ENCODE results near the gene GLB1L2.
A peak's percentile ranks its signal among the peaks of the same experiment; 100 is the strongest.

Gene GLB1L2

DNA sequence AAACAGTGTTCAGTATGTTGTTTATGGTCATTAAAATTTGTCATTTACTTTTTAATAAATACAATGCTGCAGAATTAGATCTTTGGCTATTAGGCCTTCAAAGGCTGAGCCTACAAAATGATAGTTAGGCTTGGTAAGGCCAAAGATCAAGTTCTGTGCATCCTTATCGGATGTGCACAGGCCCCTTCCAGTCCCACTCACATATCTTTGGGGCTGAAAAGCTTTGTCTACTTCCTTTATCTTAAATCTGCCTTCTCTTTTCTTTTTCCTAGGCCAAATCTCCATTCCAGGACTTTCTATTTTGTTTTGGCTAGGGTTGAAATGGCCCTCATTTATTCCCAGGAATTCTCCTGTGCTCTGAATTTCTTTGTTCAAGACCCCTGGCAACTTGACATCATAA, 3.4 kb upstream of the GLB1L2 start:
- no peak for DNase-seq

DNA sequence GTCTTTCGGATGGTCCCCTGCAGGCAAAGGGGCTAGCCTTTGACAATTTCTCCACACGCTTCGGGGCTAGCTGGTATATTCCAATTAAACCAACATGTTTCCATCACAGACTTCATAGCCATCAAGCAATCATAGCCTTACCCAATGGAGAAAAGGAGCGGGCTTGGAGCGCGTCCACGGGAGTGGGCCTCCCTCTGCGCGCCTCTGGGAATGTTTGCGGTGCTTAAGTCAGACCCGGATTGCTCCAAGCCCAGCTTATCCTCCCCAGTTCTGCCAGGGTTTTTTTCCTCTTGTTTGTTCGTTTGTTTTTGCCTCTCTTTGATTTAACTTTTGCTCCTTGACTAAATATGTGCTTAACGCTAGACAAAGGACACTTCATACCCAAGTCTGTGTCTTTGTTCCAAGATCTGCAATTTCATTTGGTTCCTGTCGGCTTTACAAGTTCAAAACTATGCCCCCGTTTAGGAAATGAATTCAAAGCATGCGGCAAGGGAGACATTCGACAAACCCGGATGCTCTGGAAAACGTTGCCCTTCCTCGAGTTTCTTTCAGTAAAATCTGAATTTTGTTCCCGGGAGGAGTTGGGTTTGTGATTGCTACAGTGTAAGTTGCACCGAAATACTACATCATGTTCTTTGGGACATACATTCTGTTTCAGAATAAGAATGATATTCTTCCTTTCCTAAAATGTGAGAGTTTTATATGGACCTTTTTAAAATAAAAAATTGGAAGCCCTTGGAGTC, 1.0 kb upstream of the GLB1L2 start:
- DNase-seq: no peak

DNA sequence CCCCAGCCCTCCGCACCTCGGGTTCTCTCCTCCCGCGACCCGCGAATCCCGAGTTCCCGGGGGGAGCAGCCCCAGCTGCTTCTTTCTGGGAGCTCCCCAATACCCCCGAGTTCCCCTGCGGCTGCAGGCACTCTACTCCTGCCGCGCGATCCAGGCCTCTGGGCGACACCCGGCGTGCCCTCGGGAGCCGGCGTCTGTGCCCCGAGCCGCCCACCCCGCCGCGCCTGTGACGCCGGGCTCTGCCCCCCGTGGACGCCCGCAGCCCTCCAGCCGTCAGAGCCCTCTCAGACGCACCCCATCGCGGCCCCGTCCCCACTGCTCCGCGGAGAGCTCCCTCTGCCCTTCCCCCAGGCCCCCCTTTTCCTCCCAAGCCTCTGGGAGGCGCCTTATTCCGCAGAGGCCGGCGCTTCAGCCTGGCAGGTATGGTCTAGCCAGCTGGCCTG, 422 bp downstream of the GLB1L2 start:
- DNase-seq: no peak

DNA sequence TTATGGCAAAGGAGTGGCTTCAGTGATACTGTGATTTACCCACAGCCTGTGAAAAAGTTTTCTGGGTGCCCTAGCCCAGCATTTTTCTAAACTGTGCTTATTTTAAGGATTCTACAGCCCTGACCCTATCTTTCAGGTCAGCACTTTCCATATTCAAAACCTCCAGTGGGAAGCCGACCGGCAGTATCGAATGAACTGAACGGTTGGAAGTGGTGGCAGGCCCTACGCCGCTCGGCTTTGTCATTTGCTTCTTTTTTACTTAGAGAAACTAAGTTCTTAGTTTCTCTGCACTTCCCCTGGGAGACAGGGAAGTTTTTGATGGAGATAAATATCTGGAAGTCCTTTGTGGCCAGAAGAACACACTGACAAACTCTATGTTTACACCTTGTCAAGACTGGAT, 994 bp downstream of the GLB1L2 start:
- DNase-seq: no peak

DNA sequence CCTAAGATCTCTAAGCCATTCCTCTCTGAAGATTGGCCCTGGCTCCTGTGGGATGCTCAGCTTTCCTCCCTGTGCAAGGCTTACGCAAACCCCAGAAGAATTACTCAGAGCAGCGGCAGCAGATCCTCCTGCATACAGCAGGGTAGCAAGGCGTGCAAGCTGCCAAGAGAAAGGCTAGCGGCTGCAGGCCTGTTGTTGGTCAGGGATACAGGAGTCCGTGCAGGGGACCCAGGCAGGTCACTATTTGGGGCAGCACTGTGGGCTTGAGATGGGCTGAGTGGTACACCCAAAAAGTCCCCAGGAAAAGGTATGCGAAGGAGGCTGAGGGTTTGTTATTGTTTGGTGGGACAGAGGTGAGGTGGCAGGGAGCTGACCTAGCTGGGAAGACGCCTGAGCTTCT, 1.5 kb downstream of the GLB1L2 start:
- DNase-seq: no peak

DNA sequence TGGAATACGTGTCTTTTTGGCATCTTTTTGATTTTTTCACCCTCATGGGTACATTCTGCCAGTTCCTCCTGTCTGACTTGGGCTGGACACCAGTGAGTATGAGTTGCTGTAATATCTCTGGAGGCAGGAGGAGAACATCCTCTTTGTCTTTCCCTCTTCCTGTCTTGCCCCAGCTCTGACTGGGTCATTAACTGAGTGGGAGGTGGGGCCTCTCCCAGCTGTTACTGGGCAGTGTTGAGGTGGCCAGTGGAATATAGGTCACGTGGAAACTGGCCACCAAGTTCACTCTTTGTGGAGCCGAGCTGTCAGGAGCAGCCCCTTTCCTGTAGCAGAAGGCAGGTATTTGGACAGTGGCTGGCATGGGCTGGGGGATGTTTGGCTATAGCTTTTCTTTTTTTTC, 2.2 kb downstream of the GLB1L2 start:
- DNase-seq: no peak

DNA sequence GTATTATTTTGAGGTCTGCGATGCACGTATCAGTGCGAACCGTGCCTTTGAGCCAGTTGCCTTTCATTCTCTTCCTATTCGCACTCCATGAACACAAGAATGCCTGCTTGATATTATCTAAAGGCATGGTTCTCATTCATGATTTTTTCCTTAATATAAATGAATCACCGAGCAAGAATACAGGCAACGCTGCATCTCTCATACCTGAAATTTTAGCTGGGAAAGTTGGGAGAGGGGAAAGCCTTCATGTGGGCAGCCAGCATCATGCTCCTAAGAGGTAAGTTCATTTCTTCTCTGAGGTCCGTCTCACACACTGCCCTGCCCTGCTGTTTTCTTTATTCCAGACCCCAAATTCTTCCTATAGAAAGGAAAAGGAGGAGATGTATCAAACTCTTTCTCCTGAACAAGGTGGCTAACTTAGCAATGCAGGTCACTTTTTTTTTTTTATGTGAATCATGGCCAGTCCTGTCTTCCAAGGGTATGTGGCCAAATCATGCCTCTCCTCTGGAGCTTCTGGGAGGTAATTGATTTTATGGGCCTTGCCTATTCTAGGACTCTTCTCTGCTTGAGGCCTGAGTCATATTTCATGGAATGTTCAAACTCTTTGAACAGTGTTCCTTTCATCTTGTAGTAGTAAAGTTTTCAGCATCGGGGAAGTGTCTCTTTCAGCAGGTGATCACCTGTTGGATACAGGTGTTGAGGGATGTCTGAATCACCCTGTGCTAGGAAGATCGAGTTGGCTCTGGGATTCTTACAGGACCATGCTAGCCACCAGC, 3.2 kb downstream of the GLB1L2 start:
- DNase-seq: no peak

DNA sequence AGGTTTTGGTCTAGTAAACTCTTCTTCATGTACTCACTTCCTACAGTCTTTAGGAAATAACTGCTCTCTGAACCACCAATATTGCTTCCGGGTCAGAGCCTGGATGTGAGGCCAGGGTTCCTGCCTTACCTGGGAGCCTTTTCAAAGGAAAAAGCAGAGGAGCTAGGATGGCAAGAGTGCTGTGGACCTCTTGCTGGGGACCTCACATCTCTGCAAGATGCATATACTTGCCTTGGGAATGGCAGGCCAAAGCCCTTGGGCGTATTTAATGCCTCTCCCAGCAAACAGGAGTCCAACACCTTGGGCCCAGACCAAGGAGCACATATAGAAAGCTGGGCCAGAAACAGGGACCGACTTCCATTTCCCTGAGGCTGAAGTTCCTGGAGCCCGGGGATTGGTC, 5.3 kb downstream of the GLB1L2 start:
- no peak for DNase-seq

DNA sequence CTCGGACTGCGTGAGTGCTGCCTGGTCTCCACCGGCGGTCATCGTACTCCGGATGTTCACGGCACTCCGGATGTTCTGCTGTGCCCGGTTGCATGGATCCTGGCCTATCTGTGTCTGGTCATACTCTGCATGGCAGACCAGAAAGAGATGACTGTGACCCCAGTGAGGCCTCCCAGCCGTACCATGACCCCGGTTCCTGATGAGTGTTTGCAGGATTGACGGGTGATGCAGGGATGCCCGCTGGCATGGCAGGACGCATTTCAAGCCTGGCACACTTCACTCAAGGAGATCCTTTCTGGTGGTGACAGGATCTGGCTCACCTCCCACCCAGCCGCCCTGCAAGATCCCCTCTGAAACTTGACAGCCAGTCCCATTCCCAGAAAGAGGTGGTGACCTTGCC, 6.3 kb downstream of the GLB1L2 start:
- no peak for DNase-seq

DNA sequence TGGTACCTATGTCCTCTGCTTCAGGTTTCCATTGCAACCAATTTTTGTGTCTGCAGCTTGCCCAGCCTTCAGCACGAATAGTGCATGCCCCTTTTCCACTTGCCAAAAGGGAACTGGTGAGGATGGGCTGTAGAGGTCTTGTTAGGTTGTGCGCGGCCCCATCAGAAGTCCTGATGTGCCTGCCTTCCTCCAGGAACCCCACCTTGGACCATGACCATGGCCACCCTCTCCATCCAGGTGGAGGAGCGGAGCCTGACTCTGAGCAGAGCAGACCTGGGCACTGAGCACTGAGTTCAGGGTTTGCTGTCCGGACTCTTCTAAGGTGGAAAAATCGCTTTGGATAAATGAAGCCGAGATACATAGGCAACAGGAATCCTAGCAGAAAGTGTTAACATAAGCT, 6.9 kb downstream of the GLB1L2 start:
- DNase-seq: no peak

DNA sequence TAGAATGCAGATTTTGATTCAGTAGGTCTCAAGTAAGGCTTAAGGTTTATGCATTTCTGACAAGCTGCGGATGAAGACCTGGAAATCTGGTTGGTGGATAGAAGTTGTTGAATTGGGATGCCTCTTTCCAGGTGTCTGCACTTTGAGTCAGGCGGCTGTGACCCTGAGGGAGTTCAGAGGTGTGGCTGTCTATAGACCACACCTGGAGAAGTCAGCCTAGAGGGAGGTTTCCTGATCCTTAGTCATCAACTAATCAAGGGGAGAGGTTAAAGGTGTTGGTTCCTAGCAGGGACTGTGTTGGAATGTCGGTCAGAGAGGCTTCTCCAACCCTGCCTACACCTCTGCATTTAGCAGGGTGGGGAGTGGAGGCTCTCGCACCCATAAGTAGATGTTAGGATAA, 8.0 kb downstream of the GLB1L2 start:
- DNase-seq: no peak

DNA sequence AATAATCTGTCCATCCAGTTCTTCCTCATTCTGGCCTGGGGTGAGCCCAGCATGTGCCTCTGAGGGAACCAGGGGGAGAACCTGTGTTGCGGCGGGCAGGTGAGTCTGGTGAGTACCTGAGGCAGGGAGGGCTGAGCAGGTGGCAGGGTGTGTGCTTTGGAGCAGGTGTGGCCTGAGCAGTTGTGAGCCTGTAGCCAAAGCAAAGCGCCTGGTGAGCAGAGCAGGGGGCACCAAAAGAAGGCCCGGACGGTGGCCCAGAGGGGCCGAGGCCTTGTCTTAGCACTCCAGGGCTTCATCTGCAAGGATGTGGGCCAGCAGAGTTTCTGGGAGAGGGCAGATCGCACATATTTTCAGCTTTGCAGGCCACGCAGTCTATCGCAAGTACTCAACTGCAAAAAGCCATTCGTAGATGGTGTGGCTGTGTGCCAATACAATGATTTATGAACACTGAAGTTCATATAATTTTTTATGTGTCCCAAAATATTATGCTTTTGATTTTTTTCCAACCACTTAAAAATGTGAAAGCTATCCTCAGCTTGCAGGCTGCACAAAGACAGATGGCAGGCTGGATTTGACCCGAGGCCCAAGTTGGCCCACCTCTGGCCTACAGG, 8.7 kb downstream of the GLB1L2 start:
- no peak for DNase-seq

DNA sequence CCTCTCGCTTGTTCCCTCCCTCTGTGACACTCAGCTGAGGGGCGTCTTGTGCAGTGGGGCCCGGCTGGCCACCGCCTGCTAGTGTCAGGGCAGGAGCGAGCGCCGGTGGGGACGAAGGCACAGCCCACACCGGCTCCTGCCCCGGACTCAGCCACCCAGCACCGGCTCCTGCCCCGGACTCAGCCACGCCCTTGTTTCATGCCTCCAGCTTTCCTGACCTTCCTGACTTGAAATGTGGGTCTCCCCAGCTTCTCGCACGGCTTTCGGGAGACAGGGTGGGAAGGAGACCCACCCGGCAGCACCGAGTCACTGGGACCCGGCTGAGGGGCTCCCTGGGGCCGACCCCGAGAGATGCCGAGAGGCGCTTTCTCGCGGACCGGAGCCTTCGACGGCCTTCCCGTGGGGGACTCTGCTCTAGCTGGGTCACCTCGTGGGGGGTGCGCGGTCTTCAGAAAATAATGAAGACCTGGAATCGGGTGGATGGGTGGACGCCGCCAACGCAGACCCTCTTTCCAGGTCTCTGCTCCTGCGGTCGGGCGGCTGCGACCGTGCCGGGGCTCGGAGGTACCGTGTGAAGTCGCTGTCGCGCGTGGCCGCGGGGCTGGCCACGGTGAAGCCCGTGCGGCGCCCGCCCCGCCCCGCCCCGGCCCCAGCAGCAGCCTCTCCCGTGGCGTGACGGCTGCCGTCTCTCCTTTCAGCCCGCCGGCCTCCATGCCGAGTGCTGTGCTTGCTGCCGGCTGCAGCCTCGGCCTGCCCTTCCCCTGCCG, 10.2 kb downstream of the GLB1L2 start:
- DNase-seq: no peak

DNA sequence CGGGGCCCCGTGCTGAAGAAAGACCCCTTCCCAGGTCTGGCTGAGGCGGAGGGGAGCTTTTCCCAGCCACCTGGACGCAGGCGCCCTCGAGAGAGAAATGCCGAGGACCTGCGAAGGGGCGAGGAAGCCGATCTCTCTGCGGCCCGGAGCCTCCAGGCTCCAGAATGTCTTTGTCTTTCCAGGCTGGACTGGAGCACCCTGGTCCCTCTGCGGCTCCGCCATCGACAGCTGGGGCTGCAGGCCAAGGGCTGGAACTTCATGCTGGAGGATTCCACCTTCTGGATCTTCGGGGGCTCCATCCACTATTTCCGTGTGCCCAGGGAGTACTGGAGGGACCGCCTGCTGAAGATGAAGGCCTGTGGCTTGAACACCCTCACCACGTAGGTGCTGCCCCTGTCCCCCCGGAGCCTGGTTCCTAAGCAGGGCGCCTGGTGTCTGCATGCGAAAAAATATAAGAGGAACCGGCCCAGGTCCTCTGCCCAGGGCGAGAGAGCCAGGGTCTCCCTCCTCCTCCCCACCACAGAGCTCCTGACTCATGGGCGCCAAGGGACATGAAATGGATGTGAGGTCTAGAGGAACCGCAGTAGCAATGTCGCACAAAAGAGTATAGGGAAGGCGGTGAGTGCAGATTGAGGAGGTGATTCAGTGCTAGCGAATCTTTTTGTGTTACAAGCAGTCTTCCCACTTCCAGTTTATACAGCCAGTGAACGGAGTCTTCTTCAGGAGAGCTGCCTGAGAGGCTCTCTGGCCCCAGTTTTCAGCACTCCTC, 11.0 kb downstream of the GLB1L2 start:
- DNase-seq: no peak

DNA sequence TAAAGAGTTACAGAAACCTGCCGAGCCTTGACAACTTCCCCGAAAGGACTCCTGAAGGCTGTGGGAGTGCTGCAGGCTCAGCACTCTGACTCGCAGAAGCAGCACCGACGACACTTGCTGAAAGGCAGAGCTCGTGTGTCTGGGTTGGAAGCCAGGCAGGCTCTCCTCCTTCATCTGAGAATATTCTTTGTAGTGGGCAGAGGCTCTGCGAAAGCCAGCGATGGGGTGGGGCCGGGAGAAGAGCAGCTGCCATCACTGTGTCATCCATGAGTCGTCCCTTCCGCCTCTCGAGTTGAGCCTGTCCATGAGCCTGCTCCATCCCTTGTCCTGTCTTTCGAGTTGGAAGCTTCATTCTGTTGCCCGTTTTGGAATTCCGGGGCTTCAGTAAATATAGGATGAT, 11.9 kb downstream of the GLB1L2 start:
- no peak for DNase-seq

DNA sequence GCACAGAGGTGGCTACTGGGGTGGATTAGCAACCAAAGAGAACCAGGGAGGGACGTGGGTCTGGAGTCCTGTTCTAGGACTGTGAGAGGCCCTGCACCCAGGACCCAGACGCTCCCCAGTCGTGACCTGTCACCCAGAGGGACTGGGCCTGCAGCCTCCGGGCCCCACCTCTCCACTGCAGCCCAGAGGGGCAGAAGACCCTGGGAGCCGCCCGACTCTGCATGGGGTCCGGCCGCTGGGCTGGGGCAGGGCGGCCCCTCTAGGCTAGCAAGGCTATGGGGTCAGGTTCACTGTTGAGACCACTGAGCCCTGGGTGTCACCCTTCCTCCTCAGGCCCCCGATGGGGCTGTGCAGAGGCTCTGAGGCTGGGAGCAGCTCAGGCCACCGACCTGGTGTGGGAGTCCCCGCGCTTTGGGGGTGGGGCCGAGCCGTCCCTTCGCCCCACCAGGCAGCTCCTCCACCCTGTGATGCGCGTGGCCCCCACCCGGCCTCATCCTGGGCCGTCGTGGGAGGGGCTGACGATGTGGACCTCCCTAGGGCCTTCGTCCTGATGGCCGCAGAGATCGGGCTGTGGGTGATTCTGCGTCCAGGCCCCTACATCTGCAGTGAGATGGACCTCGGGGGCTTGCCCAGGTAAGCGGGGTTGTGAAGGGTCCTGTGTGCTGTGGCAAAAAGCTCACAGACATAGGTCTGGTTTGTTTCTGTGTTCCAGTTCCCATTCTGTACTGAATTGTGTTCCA, 12.9 kb downstream of the GLB1L2 start:
- peak; percentile 52 for DNase-seq

DNA sequence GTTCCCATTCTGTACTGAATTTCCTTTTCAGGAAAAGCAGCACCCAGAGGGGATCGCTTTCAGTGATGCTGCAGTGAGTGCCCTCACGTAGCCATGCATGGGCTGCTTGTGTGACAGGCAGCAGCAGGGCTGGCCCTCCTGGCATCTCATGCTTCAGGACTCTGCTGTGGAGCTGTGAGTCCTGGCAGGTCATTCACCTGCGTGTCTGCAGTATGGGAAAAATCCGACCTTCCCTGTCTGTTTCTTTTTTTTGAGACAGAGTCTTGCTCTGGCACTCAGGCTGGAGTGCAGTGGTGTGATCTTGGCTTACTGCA, 13.4 kb downstream of the GLB1L2 start:
- no peak for DNase-seq

DNA sequence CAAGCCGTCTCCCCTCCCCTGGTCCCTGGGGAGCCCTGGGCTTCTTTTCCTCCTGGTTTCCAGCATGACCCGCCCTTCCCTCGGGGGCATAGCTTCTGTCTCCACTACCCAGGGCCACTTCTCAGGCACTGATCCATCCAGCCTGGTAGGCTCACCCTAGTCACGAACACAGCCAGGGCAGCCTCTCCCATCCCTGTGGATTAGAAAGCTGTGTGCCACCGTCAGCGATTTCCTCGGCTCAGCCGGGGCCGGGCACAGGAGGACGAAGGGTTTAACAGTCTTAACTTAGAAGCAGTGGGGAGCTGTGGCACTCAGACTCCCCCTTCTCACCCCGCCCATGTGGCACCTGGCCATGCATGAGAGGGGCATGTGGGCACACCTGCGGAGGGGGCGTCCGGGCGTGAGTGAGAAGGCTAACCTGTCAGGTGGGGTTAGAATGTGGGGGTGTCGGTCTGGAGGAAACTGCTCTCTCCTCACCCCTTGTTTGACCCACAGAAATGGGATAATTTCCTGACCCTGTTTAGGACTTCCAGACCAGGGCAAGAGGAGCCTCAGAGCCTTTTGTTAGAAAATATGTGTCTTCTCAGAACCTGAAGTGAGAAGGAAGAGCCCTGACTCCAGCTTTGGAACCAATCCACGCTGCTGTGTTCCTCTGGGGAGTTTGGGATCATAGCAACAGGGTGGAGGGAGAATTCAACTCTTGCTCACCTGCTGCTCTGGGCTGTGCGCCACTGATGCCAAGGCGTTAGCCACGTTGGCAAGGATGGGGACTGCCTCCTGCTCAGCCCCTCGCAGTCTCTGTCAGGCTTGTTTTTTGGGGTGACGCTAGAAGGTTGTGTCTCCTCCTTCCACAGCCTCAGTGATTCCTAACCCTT, 14.6 kb downstream of the GLB1L2 start:
- peak; percentile 42 for DNase-seq

DNA sequence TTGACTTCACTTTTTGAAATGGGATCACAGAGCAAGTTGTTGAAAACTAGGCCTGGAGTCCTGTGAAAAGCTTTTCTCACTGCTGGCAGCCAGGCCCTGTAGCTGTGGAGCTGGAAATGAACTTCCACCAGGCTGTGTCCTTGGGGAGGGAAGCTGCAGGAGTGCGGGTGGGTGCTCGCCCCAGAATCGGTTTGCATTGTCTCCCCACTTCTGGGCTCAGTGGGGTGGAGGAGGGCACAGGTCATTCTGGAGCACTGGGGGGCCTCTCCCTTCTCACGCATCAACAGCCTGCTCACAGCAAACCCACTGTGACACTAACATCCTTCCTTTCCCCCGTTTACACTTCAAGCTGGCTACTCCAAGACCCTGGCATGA, 15.2 kb downstream of the GLB1L2 start:
- DNase-seq: peak; percentile 35

DNA sequence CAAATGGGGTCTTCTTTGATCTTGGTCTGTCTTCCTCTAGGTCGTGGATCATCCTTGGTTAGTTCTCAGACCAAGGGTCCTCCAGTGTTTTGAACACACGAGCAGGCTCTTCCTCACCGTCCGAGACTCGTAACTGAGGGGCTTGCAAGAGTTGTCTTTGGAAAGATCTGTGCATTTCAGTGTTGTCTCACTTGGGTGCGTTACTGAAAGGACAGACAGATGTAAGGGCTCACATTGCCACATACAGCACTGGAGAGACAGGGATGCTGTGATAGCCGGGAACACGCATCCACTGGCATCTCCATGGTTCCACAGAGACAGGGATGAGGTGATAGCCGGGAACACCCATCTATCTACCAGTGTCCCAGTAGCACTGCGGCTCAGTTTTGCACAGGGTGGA, 15.7 kb downstream of the GLB1L2 start:
- peak; percentile 28 for DNase-seq

Measured in activated CD8-positive, alpha-beta memory T cell treated with anti-CD3 and anti-CD28 coated beads for 24 hours (primary cell).